HG02884 (cell line): ENCODE data around the gene ZFYVE21.

Experiments
- ATAC-seq: cut with Tn5 transposase; IDR thresholded peaks from one replicate; pipeline ENCODE4 v1.9.1; 2021; ENCODE audit warnings: mild to moderate bottlenecking, moderate library complexity; ENCODE audit not compliant: unreplicated experiment

Gene ZFYVE21

DNA sequence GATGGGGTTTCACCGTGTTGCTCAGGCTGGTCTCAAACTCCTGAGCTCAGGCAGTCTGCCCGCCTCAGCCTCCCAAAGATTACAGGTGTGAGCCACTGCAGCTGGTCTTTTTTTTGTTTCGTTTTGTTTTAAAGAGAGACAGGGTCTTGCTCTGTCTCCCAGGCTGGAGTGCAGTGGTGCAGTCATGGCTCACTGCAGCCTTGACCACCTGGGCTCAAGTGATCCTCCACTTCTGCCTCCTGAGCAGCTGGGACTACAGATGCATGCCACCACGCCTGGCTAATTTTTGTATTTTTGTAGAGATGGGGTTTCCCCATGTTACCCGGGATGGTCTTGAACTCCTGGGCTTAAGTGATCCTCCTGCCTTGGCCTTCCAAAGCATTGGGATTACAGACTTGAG lies 24.0 kb upstream of the ZFYVE21 start:
- peak; percentile 48 for ATAC-seq

DNA sequence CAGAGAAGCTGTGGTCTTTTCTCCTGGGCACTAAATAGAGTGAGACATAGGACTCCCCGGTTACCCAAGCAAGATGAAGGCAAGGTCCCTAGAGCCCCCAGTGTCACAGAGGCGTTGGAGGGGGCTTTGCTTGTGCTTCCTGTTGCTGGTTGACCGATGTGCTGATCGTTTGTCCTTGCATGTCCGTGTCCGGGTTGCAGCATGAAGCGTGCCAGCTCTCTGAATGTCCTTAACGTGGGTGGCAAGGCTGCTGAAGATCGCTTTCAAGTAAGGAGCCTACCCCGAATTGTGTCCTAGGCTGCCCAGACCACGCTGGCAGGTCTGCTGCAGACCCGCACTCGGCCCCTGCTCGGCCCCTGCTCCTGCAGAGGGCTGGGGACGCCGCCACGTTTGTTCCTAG lies 23.5 kb upstream of the ZFYVE21 start:
- no peak for ATAC-seq

DNA sequence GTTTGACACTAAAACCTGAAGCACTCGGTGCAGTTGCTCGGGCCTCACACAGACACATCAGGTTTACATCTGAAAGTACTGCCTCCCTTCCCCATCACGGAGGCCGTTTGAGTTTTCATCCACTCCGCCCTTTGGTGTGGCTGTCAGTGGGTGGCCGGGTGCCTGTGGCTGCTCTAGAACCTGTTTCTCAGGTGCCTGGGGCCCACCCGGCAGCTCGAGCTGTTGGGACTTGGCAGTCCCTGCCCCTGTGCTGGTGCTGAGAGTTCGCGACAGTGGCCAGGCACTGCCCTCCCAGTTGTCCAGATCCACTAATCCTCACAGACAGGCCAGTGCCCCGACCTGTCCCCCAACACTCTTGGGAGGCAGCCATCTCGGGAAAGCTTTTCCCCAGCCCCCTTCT lies 22.7 kb upstream of the ZFYVE21 start:
- no peak for ATAC-seq

DNA sequence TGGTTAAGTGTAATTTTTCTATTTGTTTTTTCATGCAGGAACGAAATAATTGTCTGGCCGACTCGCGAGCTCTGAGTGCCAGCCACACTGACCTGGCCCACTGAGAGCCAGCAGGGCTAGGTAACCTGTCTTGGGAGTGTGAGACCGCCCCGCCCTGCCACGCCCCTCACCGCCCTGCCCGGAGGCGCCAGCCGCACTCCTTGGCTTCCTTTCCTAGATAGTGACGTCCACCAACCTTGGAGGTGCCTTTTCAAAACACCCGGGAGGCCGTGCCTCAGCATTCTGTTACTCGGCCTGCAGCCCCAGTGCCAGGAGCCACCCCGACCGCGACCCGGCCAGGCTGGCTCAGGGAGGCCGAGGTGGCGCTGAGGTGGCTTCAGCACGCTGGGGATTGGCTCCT lies 22.1 kb upstream of the ZFYVE21 start:
- ATAC-seq, result no peak

DNA sequence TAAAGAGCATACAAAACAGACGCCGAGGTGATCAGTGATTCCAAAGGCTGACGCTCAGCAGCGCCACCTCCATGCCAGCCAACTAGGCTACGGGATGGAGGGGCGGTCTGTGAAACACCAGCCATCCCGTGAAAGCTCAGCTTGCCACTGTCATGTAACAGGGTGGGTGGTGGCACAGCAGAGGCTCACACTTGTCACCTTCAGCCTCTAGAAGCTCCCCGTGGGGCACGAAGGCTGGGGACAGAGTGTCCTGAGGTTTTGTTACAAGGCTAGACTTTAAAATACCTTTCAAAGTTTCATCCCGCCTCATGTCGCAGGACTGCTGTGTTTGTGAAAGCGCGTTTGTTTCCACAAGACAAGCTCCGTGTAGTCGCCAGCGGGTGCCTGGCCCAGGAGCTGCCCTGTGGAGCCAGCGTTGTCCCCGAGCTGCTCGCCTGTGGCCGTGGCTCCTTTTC lies 21.0 kb upstream of the ZFYVE21 start:
- no peak for ATAC-seq

DNA sequence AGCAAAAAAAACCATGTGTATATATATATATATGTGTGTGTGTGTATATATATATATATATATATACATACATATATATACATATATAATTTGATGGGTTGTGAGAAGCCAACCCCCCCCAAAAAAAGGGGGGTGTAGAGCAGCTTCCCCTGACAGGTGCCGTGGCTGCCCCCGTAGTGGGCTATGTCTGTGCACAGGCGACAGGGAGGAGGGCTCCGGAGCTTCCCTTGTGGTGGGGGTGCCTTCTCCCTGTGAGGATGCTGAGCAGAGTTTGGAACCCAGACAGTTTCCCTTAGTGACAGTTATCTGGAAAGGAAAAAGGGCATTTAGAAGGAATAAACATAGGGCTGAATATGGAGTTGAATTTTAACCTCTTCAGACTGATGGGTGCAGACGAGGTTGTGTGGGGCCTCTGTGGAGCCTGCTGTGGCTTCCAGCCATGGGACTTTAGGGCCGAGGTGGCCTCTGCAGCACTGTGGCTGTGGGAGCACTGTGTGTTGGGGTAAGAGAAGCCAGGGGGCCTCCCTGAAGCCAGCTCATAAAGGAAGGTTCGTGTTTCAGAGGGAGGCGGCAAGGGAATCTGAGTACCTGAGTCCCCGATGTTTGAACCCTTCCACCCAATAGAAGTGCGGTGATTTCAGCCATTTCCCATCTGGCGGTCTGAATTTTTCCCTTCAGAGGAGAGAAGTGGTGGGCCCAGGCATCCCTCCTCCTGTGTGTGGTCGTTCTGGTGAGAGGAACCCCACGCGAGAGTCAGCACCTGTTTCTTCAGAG lies 20.1 kb upstream of the ZFYVE21 start:
- no peak for ATAC-seq

DNA sequence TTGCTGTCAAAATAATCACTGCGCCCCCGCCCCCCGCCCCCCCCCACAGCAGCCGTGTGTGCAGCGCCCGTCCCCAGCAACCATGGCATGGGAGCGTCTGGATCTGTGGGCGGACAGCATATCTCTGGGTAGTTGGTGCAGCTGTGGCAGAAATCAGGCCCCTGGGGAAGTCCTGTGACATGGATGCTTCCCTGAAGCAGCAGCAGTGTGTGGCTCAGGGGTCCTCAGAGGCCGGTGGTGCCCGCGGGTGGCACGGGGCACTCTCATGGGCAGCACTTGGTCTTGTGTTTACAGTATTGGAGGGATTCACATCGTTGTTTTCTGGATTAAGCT lies 19.6 kb upstream of the ZFYVE21 start:
- no peak for ATAC-seq

DNA sequence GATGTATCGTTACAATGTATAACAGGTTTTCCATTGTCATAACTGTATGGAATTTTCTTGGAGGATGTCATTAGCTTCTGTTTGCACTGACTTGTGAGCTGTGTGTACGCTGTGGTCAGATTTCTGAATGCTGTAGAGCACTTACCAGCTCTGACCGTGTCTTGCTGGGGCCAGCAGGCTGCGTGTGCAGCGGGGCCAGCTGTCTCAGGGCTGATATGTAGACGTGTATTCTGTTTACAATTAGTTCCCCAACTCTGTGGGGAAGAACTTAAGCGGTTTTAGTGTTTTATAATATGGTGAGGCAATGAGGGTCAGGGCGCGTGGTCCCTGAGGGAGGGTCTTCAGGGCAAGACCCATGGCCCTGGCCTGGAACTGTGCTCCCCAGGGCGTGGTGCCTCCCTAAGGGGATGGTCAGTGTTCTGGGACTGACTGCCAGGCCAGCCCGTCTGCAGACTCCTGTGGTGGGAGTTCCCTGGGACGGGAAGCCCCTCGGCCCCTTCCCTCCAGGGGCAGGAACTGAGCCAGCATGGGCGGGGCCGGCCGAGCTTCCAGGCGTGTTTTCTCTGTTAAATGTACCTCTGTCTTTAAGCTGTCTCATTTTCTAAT lies 19.0 kb upstream of the ZFYVE21 start:
- no peak for ATAC-seq

DNA sequence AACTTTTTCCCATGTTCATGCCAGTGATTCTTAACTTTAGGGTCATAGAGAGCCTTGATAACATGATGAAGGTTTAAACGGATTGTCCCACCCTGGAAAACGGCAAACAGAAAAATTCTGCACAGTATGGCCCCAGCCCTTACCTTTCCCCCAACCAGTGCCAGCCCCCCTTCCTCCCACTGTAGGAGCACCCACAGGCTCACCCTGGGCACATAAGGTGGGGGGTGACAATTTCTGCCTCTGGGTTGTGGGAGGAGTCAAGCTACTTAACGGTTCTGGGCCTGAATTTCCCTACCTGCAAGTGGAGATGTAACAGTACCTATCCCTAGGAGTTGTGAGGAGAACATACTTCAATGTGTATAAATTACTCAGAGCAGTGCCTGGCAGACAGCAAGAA lies 18.4 kb upstream of the ZFYVE21 start:
- no peak for ATAC-seq

DNA sequence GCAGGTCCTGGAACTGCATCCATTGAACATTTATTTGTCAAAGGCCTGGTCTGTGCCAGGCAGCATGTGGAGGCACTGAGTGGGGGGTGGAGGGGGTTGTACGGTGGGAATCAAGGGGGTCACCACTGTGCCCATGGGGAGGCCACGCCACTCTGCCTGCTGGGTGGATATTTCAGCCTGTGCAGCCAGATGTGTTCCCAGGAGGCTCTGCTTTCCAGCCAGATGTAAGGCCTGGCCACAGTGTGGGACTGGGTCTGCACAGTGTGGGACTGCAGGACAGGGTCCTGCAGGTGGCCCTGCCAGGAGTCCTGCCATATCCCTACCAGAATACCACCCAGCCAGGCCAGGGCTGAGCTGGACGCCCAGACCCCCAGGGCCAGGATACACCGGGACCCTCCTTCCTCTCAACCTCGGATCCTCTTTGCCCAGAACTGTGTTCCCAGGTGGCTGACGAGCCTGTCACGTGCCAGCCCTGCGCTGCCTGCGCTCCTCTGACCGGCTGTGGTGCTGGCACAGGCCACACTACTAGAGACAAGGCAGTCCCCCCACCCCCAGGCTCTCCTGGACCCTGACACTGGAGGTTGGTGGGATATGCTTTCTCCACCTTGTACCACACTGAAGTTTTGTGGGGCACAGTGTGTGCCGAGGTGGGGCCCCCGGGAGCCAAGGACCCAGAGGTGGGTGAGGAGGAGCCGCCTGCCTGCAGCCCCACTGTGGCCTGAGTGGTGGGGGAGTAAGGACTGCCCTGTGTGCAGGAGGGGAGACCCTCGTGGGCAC lies 17.8 kb upstream of the ZFYVE21 start:
- ATAC-seq, result no peak

DNA sequence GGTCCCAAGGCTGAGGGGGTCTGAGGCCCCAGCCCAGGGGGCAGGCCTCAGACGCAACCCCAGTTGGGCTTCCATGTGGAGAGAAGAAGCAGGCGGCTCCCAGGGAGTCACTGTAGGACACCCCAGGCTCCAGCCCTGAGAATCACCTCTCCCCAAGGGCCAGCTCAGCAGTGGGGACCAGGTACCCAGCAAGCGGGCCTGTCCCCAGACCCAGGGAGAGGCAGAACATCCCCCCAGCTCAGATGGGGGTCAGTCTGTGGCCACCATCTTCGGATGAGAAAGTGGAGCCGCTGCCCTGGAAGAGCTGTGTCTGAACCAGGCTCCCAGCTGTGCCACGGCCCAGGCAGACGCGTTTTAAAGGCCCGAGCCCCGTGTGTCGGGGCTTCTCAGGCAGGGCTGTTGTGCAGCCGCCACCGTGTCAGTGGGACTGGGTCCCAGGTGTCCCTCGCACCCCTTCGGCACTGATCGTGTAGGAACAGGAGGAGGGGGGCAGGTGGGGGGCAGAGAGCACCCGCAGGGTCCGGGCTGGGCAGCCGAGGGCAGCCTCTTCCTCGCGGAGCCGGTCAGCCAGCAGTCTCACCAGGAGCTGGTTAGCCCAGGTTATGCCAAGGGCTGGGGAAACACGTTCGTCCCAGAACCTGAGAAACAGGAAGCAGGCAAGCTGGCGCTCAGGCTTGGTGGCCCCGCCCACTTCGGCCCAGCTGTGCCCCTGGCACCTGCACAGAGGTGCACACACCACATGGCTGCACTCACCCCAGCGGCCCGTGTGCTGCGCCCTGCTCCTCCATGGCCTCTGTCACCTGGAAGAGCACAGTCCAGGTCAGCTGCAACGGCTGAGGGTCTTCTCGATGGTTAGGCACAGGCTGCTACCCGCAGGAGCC lies 17.0 kb upstream of the ZFYVE21 start:
- no peak for ATAC-seq

DNA sequence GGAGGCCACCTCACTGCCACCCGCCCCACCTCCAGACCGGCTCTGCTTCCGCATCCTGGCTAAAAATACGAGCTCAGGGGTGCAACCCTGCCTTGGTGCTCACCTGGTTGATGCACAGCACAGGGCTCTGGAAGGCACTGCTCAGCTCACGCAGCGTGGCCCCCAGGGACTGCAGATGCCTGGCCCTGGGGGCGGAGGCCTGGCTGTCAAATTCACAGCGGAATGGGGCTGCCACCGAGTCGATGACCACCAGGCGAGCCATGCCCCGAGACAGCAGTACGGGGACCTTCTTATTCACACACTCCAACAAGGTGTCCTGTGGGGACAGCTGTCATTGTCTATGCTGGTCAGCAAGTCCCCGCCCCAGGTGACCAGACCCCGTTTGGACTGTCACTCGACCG lies 16.3 kb upstream of the ZFYVE21 start:
- ATAC-seq, result no peak

DNA sequence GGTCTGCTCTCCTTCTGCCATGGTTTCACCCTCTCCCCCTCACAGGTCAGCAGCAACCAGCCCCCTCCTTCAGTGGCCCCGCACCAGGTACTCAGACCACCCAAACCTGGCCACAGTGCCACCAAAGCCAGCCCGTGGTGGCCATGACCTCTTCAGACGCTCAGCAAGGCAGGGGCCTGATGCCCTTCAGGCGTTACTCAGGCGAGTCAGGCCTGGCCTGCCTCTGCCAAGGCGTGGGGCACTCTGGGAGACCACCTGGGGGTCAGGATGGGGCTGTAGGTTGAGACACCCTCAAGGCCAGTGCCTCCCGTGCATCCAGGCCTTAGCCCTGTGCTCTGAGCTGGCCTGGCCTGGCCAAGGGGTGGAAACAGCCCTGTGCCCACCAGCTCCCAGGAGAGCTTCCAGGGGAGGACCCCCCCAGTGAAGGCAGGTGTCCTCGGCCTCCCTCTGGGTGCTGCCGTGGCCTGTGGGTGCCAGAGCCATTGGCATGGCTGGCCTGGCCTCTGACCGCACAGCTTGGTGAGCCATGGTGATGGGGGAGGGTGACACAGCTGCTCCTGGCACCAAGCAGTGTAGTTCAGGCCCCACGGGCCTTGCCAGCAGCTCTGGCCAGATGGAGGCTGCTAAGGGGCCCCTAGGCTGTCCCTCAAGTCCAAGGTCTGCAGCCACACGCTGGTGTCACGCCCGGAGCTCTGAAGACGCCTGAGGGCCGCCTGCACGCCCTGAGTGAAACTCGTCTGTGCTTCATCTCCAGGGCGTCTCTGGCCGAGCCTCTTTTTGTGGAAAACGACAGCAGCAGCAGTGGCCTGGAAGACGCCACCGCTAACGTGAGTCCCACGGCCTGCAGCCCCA lies 15.5 kb upstream of the ZFYVE21 start:
- no peak for ATAC-seq

DNA sequence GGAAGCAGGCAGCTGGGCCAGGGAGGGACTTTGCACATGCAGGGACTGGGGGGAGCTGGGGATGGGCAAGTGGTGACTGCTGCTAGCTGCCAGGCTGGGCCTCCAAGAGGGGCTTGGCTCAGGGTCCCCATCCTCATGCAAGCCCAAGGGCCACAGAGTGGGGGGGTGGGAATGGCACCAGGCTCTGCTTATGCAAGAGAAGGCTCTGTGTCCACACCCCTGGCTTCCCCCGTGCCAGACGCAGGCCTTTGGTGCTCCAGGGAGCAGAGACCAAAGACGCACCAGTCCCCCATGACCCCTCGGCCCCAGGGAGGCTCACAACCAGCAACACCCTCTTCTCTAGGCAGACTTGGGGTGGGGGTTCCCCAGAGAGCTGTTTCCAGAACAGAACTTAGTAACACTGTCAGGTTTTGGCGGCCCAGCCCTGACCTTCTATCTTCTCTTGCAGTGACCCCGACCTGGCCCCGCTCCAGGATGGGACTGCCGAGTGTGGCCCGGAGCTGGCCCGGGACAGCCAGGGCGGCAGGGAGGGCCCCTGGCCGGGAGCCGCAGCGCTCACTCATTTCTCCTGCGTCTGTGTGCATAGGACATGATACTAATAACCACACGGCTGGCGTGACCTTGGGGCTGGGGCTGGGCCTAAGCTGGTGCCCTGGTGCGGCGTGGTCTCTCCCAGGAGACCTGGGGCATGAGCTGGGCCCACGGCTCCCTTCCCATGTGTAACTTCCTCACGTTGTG lies 14.7 kb upstream of the ZFYVE21 start:
- ATAC-seq, result no peak

DNA sequence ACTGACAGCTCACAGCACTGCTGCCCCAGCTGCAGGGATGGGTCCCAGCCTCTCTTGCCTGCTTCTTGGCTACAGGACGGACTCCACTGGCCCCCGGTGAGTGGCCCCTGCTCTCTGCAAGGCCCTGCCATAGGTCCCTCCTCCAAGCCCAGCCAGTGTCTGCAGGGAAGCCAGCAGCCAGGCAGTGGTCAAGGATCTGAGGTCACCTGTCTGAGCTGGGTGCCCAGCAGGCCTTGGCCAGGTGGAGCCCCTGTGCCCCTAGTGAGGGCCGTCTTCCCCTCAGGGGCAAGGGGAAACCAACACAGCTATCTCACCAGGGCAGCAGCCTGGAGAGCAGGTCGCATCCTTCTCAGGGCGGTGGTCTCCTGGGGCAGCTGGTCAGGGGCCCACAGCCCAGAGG lies 13.5 kb upstream of the ZFYVE21 start:
- no peak for ATAC-seq

DNA sequence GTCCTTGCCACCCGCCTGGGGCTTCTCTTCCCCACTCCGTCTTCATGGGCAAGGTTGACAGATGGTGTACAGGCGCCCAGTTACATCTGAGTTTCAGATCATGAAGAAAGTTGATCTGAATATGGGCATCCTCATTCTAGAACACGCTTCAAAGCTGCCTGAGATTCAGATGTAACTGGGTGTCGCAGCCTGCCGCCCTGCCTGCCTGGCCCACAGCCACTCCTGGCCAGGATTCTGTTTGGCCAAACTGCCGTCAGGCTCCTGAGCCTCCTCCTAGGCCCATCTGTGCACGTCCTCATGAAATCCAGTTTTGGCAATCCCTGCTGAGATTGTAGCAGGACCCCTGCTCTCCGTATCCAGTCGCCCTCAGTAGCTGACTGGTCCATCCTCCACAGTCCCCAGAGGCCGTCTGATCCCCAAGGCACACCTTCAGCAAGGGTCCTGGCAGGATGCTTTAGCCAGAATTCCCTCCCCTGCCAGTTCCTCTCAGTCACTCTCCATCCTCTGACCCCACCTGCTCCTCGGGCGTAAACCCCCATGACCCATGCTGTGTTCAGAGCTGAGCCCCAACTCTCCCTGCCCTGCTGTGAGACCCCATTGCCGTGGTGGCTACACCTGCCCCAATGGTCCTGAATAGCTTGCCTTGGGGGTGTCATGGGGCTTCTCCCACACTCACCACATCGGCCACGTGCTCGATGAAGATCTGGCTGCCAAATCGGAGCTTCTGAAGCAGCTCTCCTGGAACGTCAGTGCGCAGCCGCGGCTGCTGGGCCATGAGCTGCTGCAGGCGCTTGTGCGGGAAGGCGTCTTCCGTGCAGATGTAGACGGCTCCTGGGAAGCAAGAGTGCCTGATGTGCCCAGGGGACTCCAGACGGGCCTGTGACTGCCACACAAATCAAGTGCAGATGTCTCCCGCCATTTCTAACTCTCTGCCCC lies 12.8 kb upstream of the ZFYVE21 start:
- ATAC-seq, result no peak

DNA sequence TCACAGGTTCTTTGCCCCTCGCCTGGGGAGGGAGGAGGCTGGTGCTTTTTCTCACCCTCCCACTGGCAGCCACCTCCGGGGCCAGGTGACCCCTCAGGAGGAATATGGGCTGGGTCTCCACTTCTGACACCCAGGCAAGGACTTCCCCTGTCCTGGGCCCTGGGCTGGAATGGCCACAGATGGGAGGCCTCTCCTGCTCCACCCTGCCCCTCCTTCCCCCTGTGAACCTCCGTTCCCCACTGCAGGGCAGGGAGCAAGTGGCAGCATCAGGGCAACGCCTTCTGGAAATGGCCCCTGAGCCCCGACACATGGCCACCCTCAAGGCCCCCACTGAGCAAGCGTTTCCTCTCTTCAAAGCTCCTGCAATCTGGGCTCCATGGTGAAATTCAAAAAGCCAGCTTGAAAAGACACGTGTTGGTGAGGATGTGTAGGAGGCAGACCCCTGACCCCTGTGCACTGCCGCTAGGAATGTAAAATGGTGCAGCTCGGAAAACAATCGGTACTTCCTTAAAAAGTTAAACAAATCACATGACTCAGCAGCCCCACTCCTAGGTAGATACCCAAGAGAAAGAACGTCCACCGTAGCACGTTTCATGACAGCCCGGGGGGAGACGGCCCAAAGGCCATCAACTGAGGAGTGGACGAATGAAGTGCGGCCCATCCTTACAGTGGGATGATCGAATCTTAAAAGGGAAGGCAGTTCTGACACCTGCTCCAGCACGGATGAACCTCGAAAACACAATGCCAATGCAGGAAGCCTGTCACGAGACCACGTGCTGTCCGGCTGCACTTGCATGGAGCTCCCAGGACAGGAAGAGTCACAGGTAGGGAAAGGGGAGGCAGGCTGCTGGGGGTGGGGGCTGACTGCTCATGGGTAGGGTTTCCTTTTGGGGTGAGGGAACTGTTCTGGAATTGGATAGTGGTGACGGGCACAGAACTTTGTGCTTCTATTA lies 11.9 kb upstream of the ZFYVE21 start:
- no peak for ATAC-seq
